IMR-90 (cell line): ENCODE measurements around the gene FADS2. TPM values are rescaled to one million over a fixed set of nuclear protein-coding genes. Genes with fewer than 3 reads are reported as not detected.

Source experiments
- ATAC-seq: fragments of 200-7000 bp; cut with Tn5 transposase; 2 replicates; pipeline ENCODE4 v1.9.1; 2020; ENCODE audit warnings: low read depth, mild to moderate bottlenecking, moderate library complexity
- BruUV-seq: library from RNA; stranded (reverse); fragments of 400-500 nt; replicated peaks from 2 replicates; lab custom pipeline; 2021; lab: Mats Ljungman, UMichigan
- CTCF ChIA-PET: fragments of 300-600 bp; formaldehyde crosslinking; extraction: SDS; loops from one replicate; lab custom pipeline; 2021; ENCODE audit warnings: antibody characterized with exemption; lab: Yijun Ruan, JAX
- POLR2A ChIA-PET: fragments of 300-600 bp; sonication (Branson Sonifier 250); formaldehyde crosslinking; loops from one replicate; lab custom pipeline; 2022; ENCODE audit warnings: antibody characterized with exemption; ENCODE audit not compliant: unreplicated experiment; lab: Charles Lee
- DNase-seq: peaks from one replicate; pipeline ENCODE4 v3.0.0; 2013
- H2AFZ ChIP-seq: replicated peaks from 2 replicates; pipeline ENCODE3; 2013; ENCODE audit warnings: low read length, mild to moderate bottlenecking; ENCODE audit not compliant: poor library complexity
- H2AK5ac ChIP-seq: 2 replicates; pipeline ENCODE4 v1.6.1; 2013; ENCODE audit warnings: low read depth, low read length, inconsistent platforms
- H2AK9ac ChIP-seq: replicated peaks from 2 replicates; pipeline ENCODE3; 2013; ENCODE audit warnings: mild to moderate bottlenecking, low read depth, low read length, moderate library complexity; ENCODE audit not compliant: poor library complexity
- H2BK120ac ChIP-seq: 2 replicates; pipeline ENCODE4 v1.6.1; 2013; ENCODE audit warnings: low read depth, low read length, inconsistent platforms
- H2BK15ac ChIP-seq: 3 replicates; pipeline ENCODE4 v1.6.1; 2013; ENCODE audit warnings: low read depth, low read length, inconsistent platforms
- H2BK20ac ChIP-seq: 2 replicates; pipeline ENCODE4 v1.6.1; 2013; ENCODE audit warnings: low read depth, mild to moderate bottlenecking, inconsistent platforms, low read length, moderate library complexity
- H2BK5ac ChIP-seq: 2 replicates; pipeline ENCODE4 v1.6.1; 2013; ENCODE audit warnings: mild to moderate bottlenecking, low read depth, low read length, inconsistent platforms; ENCODE audit not compliant: poor library complexity, severe bottlenecking
- H3K14ac ChIP-seq: replicated peaks from 2 replicates; pipeline ENCODE4 v1.6.1; 2013; ENCODE audit warnings: low read depth, low read length, inconsistent platforms
- H3K18ac ChIP-seq: 2 replicates; pipeline ENCODE4 v1.6.1; 2013; ENCODE audit warnings: low read depth, low read length, control low read depth
- H3K23ac ChIP-seq: 2 replicates; pipeline ENCODE4 v1.6.1; 2013; ENCODE audit warnings: low read depth, low read length, inconsistent platforms
- H3K27ac ChIP-seq: 2 replicates; pipeline ENCODE4 v1.5.1; 2013; ENCODE audit warnings: mild to moderate bottlenecking, control low read depth, low read length; ENCODE audit not compliant: insufficient read depth
- H3K27me3 ChIP-seq: 2 replicates; pipeline ENCODE4 v1.6.1; 2013; ENCODE audit warnings: low read length; ENCODE audit not compliant: control insufficient read depth, insufficient read depth
- H3K36me3 ChIP-seq: 2 replicates; pipeline ENCODE4 v1.6.1; 2013; ENCODE audit warnings: low read length, mixed read lengths; ENCODE audit not compliant: control insufficient read depth, insufficient read depth
- H3K4ac ChIP-seq: 2 replicates; pipeline ENCODE4 v1.6.1; 2013; ENCODE audit warnings: low read depth, low read length, inconsistent platforms
- H3K4me1 ChIP-seq: 2 replicates; pipeline ENCODE4 v1.6.1; 2013; ENCODE audit warnings: low read length, mixed read lengths; ENCODE audit not compliant: control insufficient read depth, insufficient read depth
- H3K4me2 ChIP-seq: 2 replicates; pipeline ENCODE4 v1.6.1; 2013; ENCODE audit warnings: low read depth, mild to moderate bottlenecking, control low read depth, low read length, moderate library complexity
- H3K4me3 ChIP-seq: 2 replicates; pipeline ENCODE4 v1.5.1; 2013; ENCODE audit warnings: low read depth, mild to moderate bottlenecking, control low read depth, low read length, moderate library complexity; ENCODE audit not compliant: insufficient read depth
- H3K56ac ChIP-seq: 2 replicates; pipeline ENCODE4 v1.6.1; 2013; ENCODE audit warnings: low read length, inconsistent platforms; ENCODE audit not compliant: insufficient read depth; ENCODE audit errors: extremely low read depth
- H3K79me1 ChIP-seq, 2 experiments: 2 replicates each; pipeline ENCODE4 v1.6.1; 2013; ENCODE audit warnings: low read length in 2 of 2, inconsistent platforms in 1 of 2, low read depth in 1 of 2
- H3K9ac ChIP-seq: 2 replicates; pipeline ENCODE4 v1.6.1; 2013; ENCODE audit warnings: low read depth, low read length, control low read depth
- H3K9me1 ChIP-seq: 2 replicates; pipeline ENCODE4 v1.6.1; 2013; ENCODE audit warnings: low read length, inconsistent platforms; ENCODE audit not compliant: insufficient read depth
- H3K9me3 ChIP-seq: 2 replicates; pipeline ENCODE4 v1.6.1; 2013; ENCODE audit warnings: low read length; ENCODE audit not compliant: control insufficient read depth, insufficient read depth
- H4K20me1 ChIP-seq: 2 replicates; pipeline ENCODE4 v1.6.1; 2013; ENCODE audit warnings: low read length, inconsistent platforms; ENCODE audit not compliant: insufficient read depth
- H4K5ac ChIP-seq: 2 replicates; pipeline ENCODE4 v1.6.1; 2013; ENCODE audit warnings: mild to moderate bottlenecking, low read depth, low read length, control low read depth
- H4K8ac ChIP-seq, 2 experiments: 2 replicates each; pipeline ENCODE4 v1.6.1; 2013; ENCODE audit warnings: low read depth in 2 of 2, low read length in 2 of 2, control low read depth in 1 of 2, inconsistent platforms in 1 of 2
- H4K91ac ChIP-seq: 2 replicates; pipeline ENCODE4 v1.6.1; 2013; ENCODE audit warnings: low read depth, low read length, inconsistent platforms; ENCODE audit not compliant: insufficient read depth
- BHLHE40 ChIP-seq: fragments of 150-350 bp; IDR thresholded peaks from 2 replicates; pipeline ENCODE4 v1.6.1; 2016; ENCODE audit warnings: mild to moderate bottlenecking, low read depth, low read length
- CEBPB ChIP-seq: IDR thresholded peaks from 2 replicates; pipeline ENCODE4 v1.6.1; 2012; ENCODE audit warnings: low read depth, low read length, improper control_type of control experiment
- CHD1 ChIP-seq: IDR thresholded peaks from 2 replicates; pipeline ENCODE4 v1.6.1; 2012; ENCODE audit warnings: low read depth, low read length, improper control_type of control experiment
- FOS ChIP-seq: fragments of 150-350 bp; IDR thresholded peaks from 2 replicates; pipeline ENCODE4 v1.6.1; 2016; ENCODE audit warnings: low read depth, low read length
- MAFK ChIP-seq: IDR thresholded peaks from 2 replicates; pipeline ENCODE4 v1.6.1; 2012; ENCODE audit warnings: low read depth, low read length, improper control_type of control experiment
- MAZ ChIP-seq: IDR thresholded peaks from 2 replicates; pipeline ENCODE4 v1.6.1; 2012; ENCODE audit warnings: low read depth, mild to moderate bottlenecking, low read length, improper control_type of control experiment, moderate library complexity, borderline replicate concordance
- MXI1 ChIP-seq: IDR thresholded peaks from 2 replicates; pipeline ENCODE4 v1.6.1; 2012; ENCODE audit warnings: low read depth, mild to moderate bottlenecking, low read length, moderate library complexity, borderline replicate concordance
- POLR2A ChIP-seq: IDR thresholded peaks from 2 replicates; pipeline ENCODE4 v1.6.1; 2012; ENCODE audit warnings: mild to moderate bottlenecking, low read depth, low read length
- RAD21 ChIP-seq: IDR thresholded peaks from 2 replicates; pipeline ENCODE4 v1.6.1; 2012; ENCODE audit warnings: low read length, improper control_type of control experiment
- RCOR1 ChIP-seq: IDR thresholded peaks from 2 replicates; pipeline ENCODE4 v1.6.1; 2012; ENCODE audit warnings: mild to moderate bottlenecking, low read length, improper control_type of control experiment; ENCODE audit not compliant: insufficient replicate concordance
- RFX5 ChIP-seq: IDR thresholded peaks from 2 replicates; pipeline ENCODE4 v1.8.0; 2012; ENCODE audit warnings: low read depth, mild to moderate bottlenecking, low read length, moderate library complexity
- SMC3 ChIP-seq: fragments of 150-350 bp; IDR thresholded peaks from 2 replicates; pipeline ENCODE4 v1.6.1; 2016; ENCODE audit warnings: low read depth, mild to moderate bottlenecking, antibody characterized with exemption, low read length, moderate library complexity
- WGBS, 2 experiments: methylation state at CpG; one replicate each; pipeline versions ENCODE4 v1.1.5 to v1.1.7; 2013; ENCODE audit warnings: missing lambda C conversion rate in 2 of 2; ENCODE audit not compliant: insufficient read length in 1 of 2; ENCODE audit errors: extremely low coverage in 2 of 2; 5-methylcytosine and 5-hydroxymethylcytosine counted together
- dilution Hi-C: fragments of 300-500 bp; cut with HindIII; formaldehyde crosslinking; loops from one replicate; pipeline ENCODE4 v1.14.3; 2018; ENCODE audit warnings: low sequenced_read_pairs; ENCODE audit not compliant: unreplicated experiment
- in situ Hi-C: fragments of 300-500 bp; cut with MboI; formaldehyde crosslinking; loops from 3 replicates; pipeline ENCODE4 v1.14.3; 2019; ENCODE audit warnings: low sequenced_read_pairs, inconsistent platforms, mixed read lengths
- intact Hi-C: fragments of 100-400 bp; cut with micrococcal nuclease; formaldehyde crosslinking; loops from 2 replicates; pipeline ENCODE4 v1.10.0; 2022
- polyA plus RNA-seq, 3 experiments: library from polyadenylated mRNA; depleted of rRNA; stranded (reverse); fragments of >200 nt; gene quantifications; 2 replicates each; pipeline ENCODE4 v1.2.3, GENCODE V29; 2012; ENCODE audit warnings: low replicate concordance in 1 of 3
- total RNA-seq: library from RNA; depleted of rRNA; stranded (reverse); fragments of >200 nt; gene quantifications from 2 replicates; pipeline ENCODE4 v1.2.3, GENCODE V29; 2012
- TF ChIP-seq, protein P1 (sequence below): conservative IDR thresholded peaks from 2 replicates; pipeline ENCODE4 v1.5.1; 2012; ENCODE audit warnings: mild to moderate bottlenecking, low read depth, low read length, improper control_type of control experiment
- TF ChIP-seq, protein P2 (sequence below): fragments of 150-350 bp; IDR thresholded peaks from 2 replicates; pipeline ENCODE4 v1.6.1; 2017; ENCODE audit warnings: mild to moderate bottlenecking, antibody characterized with exemption, low read length, low read depth
- TF ChIP-seq, protein P3 (sequence below): fragments of 150-350 bp; IDR thresholded peaks from 2 replicates; pipeline ENCODE4 v1.6.1; 2016; ENCODE audit warnings: low read depth, mild to moderate bottlenecking, low read length, moderate library complexity, borderline replicate concordance

The FADS2 gene
- total and polyA plus RNA-seq, 2 of the 4 experiments (the other 2 are of a cell fraction): 33.3 to 88.4 TPM

DNA sequence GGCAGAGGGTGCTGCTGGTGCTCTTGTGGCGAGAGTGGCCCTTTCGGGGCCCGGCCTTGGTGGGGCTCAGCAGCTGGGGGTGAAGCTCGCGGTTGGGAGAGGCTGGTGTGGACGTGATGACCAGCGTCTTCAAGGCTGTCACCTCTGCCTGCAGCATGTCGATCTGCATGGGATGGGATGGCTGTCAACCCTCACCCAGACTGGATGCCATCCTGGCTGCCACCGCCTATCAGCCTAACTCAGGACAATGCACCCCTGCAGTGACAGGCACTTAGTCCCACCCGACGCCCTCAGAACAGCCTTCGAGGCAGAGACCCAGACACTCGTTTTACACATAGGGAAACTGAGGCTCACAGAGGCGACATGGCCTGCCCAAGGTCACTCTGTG lies 78.4 kb downstream of the FADS2 start:
- Histone ChIP-seq H3K23ac (no peak overlapping the region), H2BK15ac (no peak overlapping the region), H3K56ac (no peak overlapping the region), H2AK9ac (no peak overlapping the region), H3K4me3 (no peak overlapping the region), H4K20me1 (0 out of 2 replicates have a peak, but pooled peaks cover 3% of the 10 kb centered on the region), H3K4ac (no peak overlapping the region), H3K18ac (no peak overlapping the region), H3K79me1 (no peaks in the 10 kb centered on the region), H2BK5ac (no peak overlapping the region), H4K91ac (no peak overlapping the region), H2BK120ac (no peak overlapping the region), H4K5ac (no peak overlapping the region), H2AK5ac (no peak overlapping the region), H3K14ac (no peak overlapping the region), H3K27me3 (no peaks in the 10 kb centered on the region), H4K8ac (no peak overlapping the region), H3K4me1 (no peaks in the 10 kb centered on the region), H2AFZ (no peak overlapping the region), H3K27ac (no peak overlapping the region), H3K36me3 (peaks cover 1% of the 10 kb centered on the region; the same call in 1 of the 2 replicates), H3K9ac (no peak overlapping the region), H3K9me1 (no peaks in the 10 kb centered on the region), H3K4me2 (no peak overlapping the region), H3K9me3 (no peaks in the 10 kb centered on the region), H2BK20ac (no peak overlapping the region)
- BruUV-seq: no TSS peak
- ChIA-PET CTCF (interaction anchor here (1.7 kb wide), 1 partner anchor 175 kb away, joined by 8 read pairs; no protein-coding TSS in a partner anchor), POLR2A (no interaction called here)
- dilution Hi-C loops: no loop called here
- intact Hi-C loops: no loop called here
- TF ChIP-seq CEBPB (no peak), RAD21 (no peak), RFX5 (no peak), MXI1 (no peak), POLR2A (no peak), BHLHE40 (no peak), FOS (no peak), MAFK (no peak), CHD1 (no peak), RCOR1 (no peak), SMC3 (no peak), MAZ (no peak)
- TF ChIP-seq, protein P1, sequence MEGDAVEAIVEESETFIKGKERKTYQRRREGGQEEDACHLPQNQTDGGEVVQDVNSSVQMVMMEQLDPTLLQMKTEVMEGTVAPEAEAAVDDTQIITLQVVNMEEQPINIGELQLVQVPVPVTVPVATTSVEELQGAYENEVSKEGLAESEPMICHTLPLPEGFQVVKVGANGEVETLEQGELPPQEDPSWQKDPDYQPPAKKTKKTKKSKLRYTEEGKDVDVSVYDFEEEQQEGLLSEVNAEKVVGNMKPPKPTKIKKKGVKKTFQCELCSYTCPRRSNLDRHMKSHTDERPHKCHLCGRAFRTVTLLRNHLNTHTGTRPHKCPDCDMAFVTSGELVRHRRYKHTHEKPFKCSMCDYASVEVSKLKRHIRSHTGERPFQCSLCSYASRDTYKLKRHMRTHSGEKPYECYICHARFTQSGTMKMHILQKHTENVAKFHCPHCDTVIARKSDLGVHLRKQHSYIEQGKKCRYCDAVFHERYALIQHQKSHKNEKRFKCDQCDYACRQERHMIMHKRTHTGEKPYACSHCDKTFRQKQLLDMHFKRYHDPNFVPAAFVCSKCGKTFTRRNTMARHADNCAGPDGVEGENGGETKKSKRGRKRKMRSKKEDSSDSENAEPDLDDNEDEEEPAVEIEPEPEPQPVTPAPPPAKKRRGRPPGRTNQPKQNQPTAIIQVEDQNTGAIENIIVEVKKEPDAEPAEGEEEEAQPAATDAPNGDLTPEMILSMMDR: no peak
- TF ChIP-seq, protein P2, sequence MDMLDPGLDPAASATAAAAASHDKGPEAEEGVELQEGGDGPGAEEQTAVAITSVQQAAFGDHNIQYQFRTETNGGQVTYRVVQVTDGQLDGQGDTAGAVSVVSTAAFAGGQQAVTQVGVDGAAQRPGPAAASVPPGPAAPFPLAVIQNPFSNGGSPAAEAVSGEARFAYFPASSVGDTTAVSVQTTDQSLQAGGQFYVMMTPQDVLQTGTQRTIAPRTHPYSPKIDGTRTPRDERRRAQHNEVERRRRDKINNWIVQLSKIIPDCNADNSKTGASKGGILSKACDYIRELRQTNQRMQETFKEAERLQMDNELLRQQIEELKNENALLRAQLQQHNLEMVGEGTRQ: no peak
- TF ChIP-seq, protein P3, sequence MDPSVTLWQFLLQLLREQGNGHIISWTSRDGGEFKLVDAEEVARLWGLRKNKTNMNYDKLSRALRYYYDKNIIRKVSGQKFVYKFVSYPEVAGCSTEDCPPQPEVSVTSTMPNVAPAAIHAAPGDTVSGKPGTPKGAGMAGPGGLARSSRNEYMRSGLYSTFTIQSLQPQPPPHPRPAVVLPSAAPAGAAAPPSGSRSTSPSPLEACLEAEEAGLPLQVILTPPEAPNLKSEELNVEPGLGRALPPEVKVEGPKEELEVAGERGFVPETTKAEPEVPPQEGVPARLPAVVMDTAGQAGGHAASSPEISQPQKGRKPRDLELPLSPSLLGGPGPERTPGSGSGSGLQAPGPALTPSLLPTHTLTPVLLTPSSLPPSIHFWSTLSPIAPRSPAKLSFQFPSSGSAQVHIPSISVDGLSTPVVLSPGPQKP: no peak
- ATAC-seq: no peak
- no peak for DNase-seq
- in situ Hi-C loops: no loop called here
- 85% methylated on average over 7 of the region's 14 CpGs; no CpG with 5 or more reads in 1 of the 2 experiments for WGBS, 2 experiments
